ENCODE data around the gene RFTN1.

RFTN1 gene

GRCh38 chr3:16482194-16482769 lies 31.2 kb downstream of the RFTN1 start (continued):
- TF ChIP-seq PATZ1 (CRISPR knock-in tag; IDR thresholded peaks at IDR 0.05; ENCODE audit: borderline replicate concordance) (no peak), ZC3H10 (CRISPR knock-in tag; IDR thresholded peaks at IDR 0.05) (no peak), ZFP3 (CRISPR knock-in tag; IDR thresholded peaks at IDR 0.05) (no peak), ZNF565 (CRISPR knock-in tag; conservative IDR thresholded peaks at IDR 0.05; ENCODE audit: low read depth) (no peak), ARNTL (CRISPR knock-in tag; IDR thresholded peaks at IDR 0.05; ENCODE audit: borderline replicate concordance, low read depth) (no peak), TCF4 (CRISPR knock-in tag; IDR thresholded peaks at IDR 0.05; ENCODE audit: borderline replicate concordance) (no peak), CSRNP3 (CRISPR knock-in tag; IDR thresholded peaks at IDR 0.05) (no peak), ISL1 (CRISPR knock-in tag; IDR thresholded peaks at IDR 0.05) (no peak), CSDC2 (CRISPR knock-in tag; IDR thresholded peaks at IDR 0.05) (no peak)

- TF ChIP-seq TCF4 (CRISPR knock-in tag; IDR thresholded peaks at IDR 0.05; ENCODE audit: borderline replicate concordance), result peak; percentile 67; the same call in 1 of the 2 replicates
- TF ChIP-seq ZFP3 (CRISPR knock-in tag; IDR thresholded peaks at IDR 0.05), result no peak
- peak; percentile 12; the same call in 2 of the 3 replicates for ATAC-seq
Measured at GRCh38 chr3:16481546-16481897, 32.0 kb downstream of the RFTN1 start.

GRCh38 chr3:16480861-16481545 lies 32.5 kb downstream of the RFTN1 start:
- peak; percentile 34 for ATAC-seq

More at GRCh38 chr3:16480861-16481545, 32.5 kb downstream of the RFTN1 start:
- no peak for TF ChIP-seq PPARA (CRISPR knock-in tag; IDR thresholded peaks at IDR 0.05; ENCODE audit: borderline replicate concordance)
- 0 out of 2 replicates have a peak, but pooled peaks have one; percentile 42 for TF ChIP-seq CSRNP3 (CRISPR knock-in tag; IDR thresholded peaks at IDR 0.05)
- TF ChIP-seq TSHZ2 (CRISPR knock-in tag; IDR thresholded peaks at IDR 0.05), result no peak
- 0 out of 2 replicates have a peak, but pooled peaks have one; percentile 10 for TF ChIP-seq SNAI2 (CRISPR knock-in tag; IDR thresholded peaks at IDR 0.05)
- peak; percentile 98 for TF ChIP-seq ISL1 (CRISPR knock-in tag; IDR thresholded peaks at IDR 0.05)
- TF ChIP-seq ARNTL (CRISPR knock-in tag; IDR thresholded peaks at IDR 0.05; ENCODE audit: borderline replicate concordance, low read depth), result no peak
- no peak for TF ChIP-seq RARB (CRISPR knock-in tag; IDR thresholded peaks at IDR 0.05)
- 0 out of 2 replicates have a peak, but pooled peaks have one; percentile 14 for TF ChIP-seq POU6F1 (CRISPR knock-in tag; IDR thresholded peaks at IDR 0.05; ENCODE audit: borderline replicate concordance, low read depth)
- TF ChIP-seq ZFP3 (CRISPR knock-in tag; IDR thresholded peaks at IDR 0.05), result 0 out of 2 replicates have a peak, but pooled peaks have one; percentile 15
- no peak for TF ChIP-seq GLIS3 (CRISPR knock-in tag; IDR thresholded peaks at IDR 0.05)
- peak; percentile 15; the same call in 1 of the 2 replicates for TF ChIP-seq TCF4 (CRISPR knock-in tag; IDR thresholded peaks at IDR 0.05; ENCODE audit: borderline replicate concordance)
- no peak for TF ChIP-seq ZFP30 (CRISPR knock-in tag; IDR thresholded peaks at IDR 0.05)
- no peak for TF ChIP-seq BACH2 (CRISPR knock-in tag; IDR thresholded peaks at IDR 0.05; ENCODE audit: borderline replicate concordance)
- no peak for TF ChIP-seq ESRRG (CRISPR knock-in tag; IDR thresholded peaks at IDR 0.05)
- no peak for TF ChIP-seq ZNF8 (CRISPR knock-in tag; IDR thresholded peaks at IDR 0.05)
- no peak for TF ChIP-seq ZNF565 (CRISPR knock-in tag; conservative IDR thresholded peaks at IDR 0.05; ENCODE audit: low read depth)
- TF ChIP-seq ZNF70 (CRISPR knock-in tag; IDR thresholded peaks at IDR 0.05), result no peak
- no peak for TF ChIP-seq OSR1 (CRISPR knock-in tag; IDR thresholded peaks at IDR 0.05)
- TF ChIP-seq PATZ1 (CRISPR knock-in tag; IDR thresholded peaks at IDR 0.05; ENCODE audit: borderline replicate concordance), result peak; percentile 70; the same call in 1 of the 2 replicates
- TF ChIP-seq ZC3H10 (CRISPR knock-in tag; IDR thresholded peaks at IDR 0.05), result no peak
- TF ChIP-seq CSDC2 (CRISPR knock-in tag; IDR thresholded peaks at IDR 0.05), result no peak
- no peak for TF ChIP-seq TOX (CRISPR knock-in tag; IDR thresholded peaks at IDR 0.05; ENCODE audit: borderline replicate concordance)
- 0 out of 2 replicates have a peak, but pooled peaks have one; percentile 9 for TF ChIP-seq CREB5 (CRISPR knock-in tag; IDR thresholded peaks at IDR 0.05; ENCODE audit: low read depth)
